HG03521 (cell line): ENCODE data around the gene MAGI2.
"Not testable (repeated sequence)": the region's sequence is repeated elsewhere in the genome, so short reads cannot be mapped to it uniquely, and the experiment has no call there.

Experiments used
- ATAC-seq: cut with Tn5 transposase; IDR thresholded peaks from one replicate; pipeline ENCODE4 v1.9.1; 2021; ENCODE audit warnings: mild to moderate bottlenecking, moderate library complexity; ENCODE audit not compliant: unreplicated experiment

MAGI2 gene

GRCh38 chr7:79071187-79071586 is 382.3 kb downstream of the MAGI2 start:
- not testable (repeated sequence) for ATAC-seq

GRCh38 chr7:79064187-79064823 is 389.2 kb downstream of the MAGI2 start:
- ATAC-seq = no peak

- no peak for ATAC-seq
Observed at GRCh38 chr7:79063019-79063698, 390.3 kb downstream of the MAGI2 start.

- no peak for ATAC-seq
Observed at GRCh38 chr7:79060498-79060897, 393.0 kb downstream of the MAGI2 start.

- no peak for ATAC-seq
Observed at GRCh38 chr7:79055722-79056415, 397.6 kb downstream of the MAGI2 start.

GRCh38 chr7:79051915-79052314 is 401.6 kb downstream of the MAGI2 start:
- no peak for ATAC-seq

- ATAC-seq = no peak
Observed at GRCh38 chr7:79050603-79051002, 402.9 kb downstream of the MAGI2 start.

- ATAC-seq = no peak
Observed at GRCh38 chr7:79046061-79046460, 407.4 kb downstream of the MAGI2 start.

- no peak for ATAC-seq
Observed at GRCh38 chr7:79037001-79037400, 416.5 kb downstream of the MAGI2 start.

- ATAC-seq = no peak
Observed at GRCh38 chr7:79036356-79036755, 417.1 kb downstream of the MAGI2 start.

- ATAC-seq = no peak
Observed at GRCh38 chr7:79035858-79036257, 417.6 kb downstream of the MAGI2 start.

GRCh38 chr7:79034730-79035129 is 418.7 kb downstream of the MAGI2 start:
- no peak for ATAC-seq

GRCh38 chr7:79019711-79020110 is 433.8 kb downstream of the MAGI2 start:
- ATAC-seq = not testable (repeated sequence)

GRCh38 chr7:79011921-79012320 is 441.5 kb downstream of the MAGI2 start:
- no peak for ATAC-seq

- no peak for ATAC-seq
Observed at GRCh38 chr7:79009647-79010046, 443.8 kb downstream of the MAGI2 start.

GRCh38 chr7:79008786-79009185 is 444.7 kb downstream of the MAGI2 start:
- no peak for ATAC-seq

GRCh38 chr7:78996013-78996412 is 457.5 kb downstream of the MAGI2 start:
- ATAC-seq = no peak

GRCh38 chr7:78993341-78993740 is 460.1 kb downstream of the MAGI2 start:
- ATAC-seq = no peak

- no peak for ATAC-seq
Observed at GRCh38 chr7:78985509-78985908, 468.0 kb downstream of the MAGI2 start.

GRCh38 chr7:78983483-78983882 is 470.0 kb downstream of the MAGI2 start:
- ATAC-seq = no peak

- no peak for ATAC-seq
Observed at GRCh38 chr7:78970440-78970916, 483.0 kb downstream of the MAGI2 start.

- no peak for ATAC-seq
Observed at GRCh38 chr7:78968951-78969350, 484.5 kb downstream of the MAGI2 start.
